Parathyroid adenoma (tissue), 2 donors: ENCODE measurements around the gene FAM53C.
A peak's percentile ranks its signal among the peaks of the same experiment; 100 is the strongest.

ENCODE experiments used
- H2AFZ ChIP-seq: fragments of 300-600 bp; sonication (generic); one replicate; pipeline ENCODE4 v1.7.0; 2017; ENCODE audit warnings: antibody characterized with exemption, mild to moderate bottlenecking
- H3K27ac ChIP-seq: fragments of 300-600 bp; sonication (generic); one replicate; pipeline ENCODE4 v1.7.0; 2017
- H3K27me3 ChIP-seq: fragments of 300-600 bp; sonication (generic); one replicate; pipeline ENCODE4 v1.7.0; 2017; ENCODE audit warnings: low read length; ENCODE audit not compliant: control insufficient read depth, insufficient read depth
- H3K36me3 ChIP-seq: fragments of 300-600 bp; sonication (generic); one replicate; pipeline ENCODE4 v1.7.0; 2017; ENCODE audit warnings: low read length; ENCODE audit not compliant: control insufficient read depth, insufficient read depth
- H3K4me1 ChIP-seq: fragments of 300-600 bp; sonication (generic); one replicate; pipeline ENCODE4 v1.7.0; 2017; ENCODE audit warnings: control low read depth
- H3K4me2 ChIP-seq: fragments of 300-600 bp; sonication (generic); one replicate; pipeline ENCODE4 v1.7.0; 2017; ENCODE audit warnings: low read length
- H3K4me3 ChIP-seq: fragments of 300-600 bp; sonication (generic); one replicate; pipeline ENCODE4 v1.7.0; 2017; ENCODE audit warnings: low read depth, low read length
- H3K79me2 ChIP-seq: fragments of 300-600 bp; sonication (generic); one replicate; pipeline ENCODE4 v1.7.0; 2017; ENCODE audit warnings: control low read depth
- H3K9ac ChIP-seq: fragments of 300-600 bp; sonication (generic); one replicate; pipeline ENCODE4 v1.7.0; 2017; ENCODE audit warnings: mild to moderate bottlenecking
- H3K9me3 ChIP-seq: fragments of 300-600 bp; sonication (generic); one replicate; pipeline ENCODE4 v1.7.0; 2017; ENCODE audit warnings: low read length; ENCODE audit not compliant: control insufficient read depth
- TF ChIP-seq, protein P1 (sequence below): fragments of 300-600 bp; sonication (generic); IDR thresholded peaks from one replicate; pipeline ENCODE4 v1.7.0; 2017; ENCODE audit warnings: antibody characterized with exemption, mild to moderate bottlenecking
- donor health status: primary hyperparathyroidism.

Gene FAM53C

DNA sequence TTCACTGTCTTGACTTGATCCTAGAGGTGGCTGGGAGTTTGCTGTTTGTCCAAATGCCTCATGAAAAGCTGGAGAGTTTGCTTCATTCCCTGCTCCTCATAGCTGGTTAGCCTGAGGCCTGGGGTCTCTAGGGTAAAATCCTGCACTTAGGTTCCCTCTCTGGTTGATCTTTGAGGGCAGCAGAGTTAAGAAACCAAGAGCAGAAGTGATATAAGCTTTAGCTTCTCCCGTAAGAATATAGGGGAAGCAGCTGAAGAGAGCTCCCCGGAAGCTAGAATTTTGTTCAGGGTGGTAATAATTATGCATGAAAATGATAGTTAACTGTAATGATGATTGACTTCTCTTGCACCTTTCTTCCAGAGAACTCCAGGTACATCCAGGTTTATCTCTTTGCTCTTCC lies 1.4 kb downstream of the FAM53C start:
- peak overlapping the region; percentile 92 for H3K27ac ChIP-seq
- peak overlapping the region; percentile 100 for H3K4me2 ChIP-seq
- no peaks in the 10 kb centered on the region for H3K36me3 ChIP-seq
- H2AFZ ChIP-seq = peak overlapping the region; percentile 96
- TF ChIP-seq, protein P1, sequence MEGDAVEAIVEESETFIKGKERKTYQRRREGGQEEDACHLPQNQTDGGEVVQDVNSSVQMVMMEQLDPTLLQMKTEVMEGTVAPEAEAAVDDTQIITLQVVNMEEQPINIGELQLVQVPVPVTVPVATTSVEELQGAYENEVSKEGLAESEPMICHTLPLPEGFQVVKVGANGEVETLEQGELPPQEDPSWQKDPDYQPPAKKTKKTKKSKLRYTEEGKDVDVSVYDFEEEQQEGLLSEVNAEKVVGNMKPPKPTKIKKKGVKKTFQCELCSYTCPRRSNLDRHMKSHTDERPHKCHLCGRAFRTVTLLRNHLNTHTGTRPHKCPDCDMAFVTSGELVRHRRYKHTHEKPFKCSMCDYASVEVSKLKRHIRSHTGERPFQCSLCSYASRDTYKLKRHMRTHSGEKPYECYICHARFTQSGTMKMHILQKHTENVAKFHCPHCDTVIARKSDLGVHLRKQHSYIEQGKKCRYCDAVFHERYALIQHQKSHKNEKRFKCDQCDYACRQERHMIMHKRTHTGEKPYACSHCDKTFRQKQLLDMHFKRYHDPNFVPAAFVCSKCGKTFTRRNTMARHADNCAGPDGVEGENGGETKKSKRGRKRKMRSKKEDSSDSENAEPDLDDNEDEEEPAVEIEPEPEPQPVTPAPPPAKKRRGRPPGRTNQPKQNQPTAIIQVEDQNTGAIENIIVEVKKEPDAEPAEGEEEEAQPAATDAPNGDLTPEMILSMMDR = no peak
- H3K4me1 ChIP-seq = peaks cover 8% of the 10 kb centered on the region
- H3K4me3 ChIP-seq = peak overlapping the region; percentile 90
- no peaks in the 10 kb centered on the region for H3K9me3 ChIP-seq
- H3K27me3 ChIP-seq = no peaks in the 10 kb centered on the region
- no peaks in the 10 kb centered on the region for H3K79me2 ChIP-seq
- no peak overlapping the region for H3K9ac ChIP-seq

DNA sequence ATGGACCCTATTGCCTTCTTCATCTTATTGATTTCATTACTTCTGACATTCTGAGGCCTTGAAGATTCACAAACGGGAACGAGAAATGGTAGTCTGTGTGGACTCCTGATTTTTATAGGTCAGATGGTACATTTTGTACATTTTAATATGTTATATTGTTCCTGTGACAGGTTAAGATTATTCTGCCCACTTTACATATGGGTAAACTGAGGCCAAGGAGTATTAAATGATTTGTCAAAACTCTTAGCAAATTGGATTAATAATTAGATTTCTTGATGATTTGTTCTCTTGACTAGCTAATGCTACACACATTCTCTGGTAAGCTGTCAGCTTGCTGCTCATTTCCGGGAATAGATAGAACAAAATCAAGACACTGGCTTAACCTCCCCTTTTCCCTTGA lies 1.9 kb downstream of the FAM53C start:
- Histone ChIP-seq H3K4me2 (no peak overlapping the region), H3K27me3 (no peaks in the 10 kb centered on the region), H3K4me1 (peaks cover 8% of the 10 kb centered on the region), H3K27ac (no peak overlapping the region), H2AFZ (no peak overlapping the region), H3K9ac (no peak overlapping the region), H3K4me3 (no peak overlapping the region), H3K36me3 (no peaks in the 10 kb centered on the region), H3K79me2 (no peaks in the 10 kb centered on the region), H3K9me3 (no peaks in the 10 kb centered on the region)
- TF ChIP-seq, protein P1 = no peak

DNA sequence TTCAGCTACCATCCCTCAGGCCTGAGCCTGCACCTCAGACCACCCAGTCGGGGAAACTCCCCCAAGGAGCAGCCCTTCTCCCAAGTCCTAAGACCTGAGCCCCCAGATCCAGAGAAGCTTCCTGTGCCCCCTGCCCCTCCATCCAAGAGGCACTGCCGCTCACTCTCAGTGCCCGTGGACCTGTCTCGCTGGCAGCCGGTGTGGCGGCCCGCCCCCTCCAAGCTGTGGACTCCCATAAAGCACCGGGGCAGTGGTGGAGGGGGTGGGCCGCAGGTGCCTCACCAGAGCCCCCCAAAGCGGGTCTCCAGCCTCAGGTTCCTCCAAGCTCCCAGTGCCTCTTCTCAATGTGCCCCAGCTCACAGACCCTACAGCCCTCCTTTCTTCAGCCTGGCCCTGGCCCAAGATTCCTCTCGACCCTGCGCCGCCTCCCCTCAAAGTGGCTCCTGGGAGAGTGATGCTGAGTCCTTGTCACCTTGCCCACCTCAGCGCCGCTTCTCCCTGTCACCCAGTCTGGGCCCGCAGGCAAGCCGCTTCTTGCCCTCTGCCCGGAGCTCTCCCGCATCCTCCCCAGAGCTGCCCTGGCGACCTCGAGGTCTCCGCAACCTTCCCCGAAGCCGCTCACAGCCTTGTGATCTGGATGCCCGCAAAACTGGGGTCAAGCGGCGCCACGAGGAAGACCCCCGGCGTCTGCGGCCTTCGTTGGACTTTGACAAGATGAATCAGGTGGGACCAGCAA lies 7.0 kb downstream of the FAM53C start:
- Histone ChIP-seq H3K79me2 (no peaks in the 10 kb centered on the region), H3K9me3 (no peaks in the 10 kb centered on the region), H3K4me1 (no peaks in the 10 kb centered on the region), H3K27ac (no peak overlapping the region), H3K4me2 (no peak overlapping the region), H3K36me3 (no peaks in the 10 kb centered on the region), H3K27me3 (no peaks in the 10 kb centered on the region), H2AFZ (no peak overlapping the region), H3K9ac (no peak overlapping the region), H3K4me3 (no peak overlapping the region)
- TF ChIP-seq, protein P1 = no peak

DNA sequence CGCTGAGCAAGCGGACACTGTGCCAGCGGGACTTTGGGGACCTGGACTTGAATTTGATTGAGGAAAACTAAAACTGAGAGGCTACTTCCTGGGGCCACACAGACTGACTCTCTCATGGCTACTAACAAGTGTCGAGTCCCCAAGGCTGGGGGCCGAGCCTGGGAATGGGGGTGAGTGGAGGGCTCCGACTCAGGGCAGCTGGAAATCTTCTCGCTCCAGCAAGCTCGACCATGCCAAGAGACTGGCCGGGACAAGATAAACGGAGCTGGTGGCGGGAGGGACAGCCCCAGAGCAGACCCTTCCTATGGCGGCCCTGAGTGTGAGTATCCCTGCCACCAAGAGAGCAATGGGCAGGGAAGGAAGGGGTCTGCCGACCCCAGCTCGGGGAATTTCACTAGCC lies 8.8 kb downstream of the FAM53C start:
- Histone ChIP-seq H3K4me3 (no peak overlapping the region), H3K27ac (no peak overlapping the region), H3K4me2 (no peak overlapping the region), H2AFZ (no peak overlapping the region), H3K4me1 (no peaks in the 10 kb centered on the region), H3K79me2 (no peaks in the 10 kb centered on the region), H3K9me3 (no peaks in the 10 kb centered on the region), H3K36me3 (no peaks in the 10 kb centered on the region), H3K27me3 (no peaks in the 10 kb centered on the region), H3K9ac (no peak overlapping the region)
- TF ChIP-seq, protein P1 = no peak
